Measurements from ENCODE around the gene SARDH.

DNA sequence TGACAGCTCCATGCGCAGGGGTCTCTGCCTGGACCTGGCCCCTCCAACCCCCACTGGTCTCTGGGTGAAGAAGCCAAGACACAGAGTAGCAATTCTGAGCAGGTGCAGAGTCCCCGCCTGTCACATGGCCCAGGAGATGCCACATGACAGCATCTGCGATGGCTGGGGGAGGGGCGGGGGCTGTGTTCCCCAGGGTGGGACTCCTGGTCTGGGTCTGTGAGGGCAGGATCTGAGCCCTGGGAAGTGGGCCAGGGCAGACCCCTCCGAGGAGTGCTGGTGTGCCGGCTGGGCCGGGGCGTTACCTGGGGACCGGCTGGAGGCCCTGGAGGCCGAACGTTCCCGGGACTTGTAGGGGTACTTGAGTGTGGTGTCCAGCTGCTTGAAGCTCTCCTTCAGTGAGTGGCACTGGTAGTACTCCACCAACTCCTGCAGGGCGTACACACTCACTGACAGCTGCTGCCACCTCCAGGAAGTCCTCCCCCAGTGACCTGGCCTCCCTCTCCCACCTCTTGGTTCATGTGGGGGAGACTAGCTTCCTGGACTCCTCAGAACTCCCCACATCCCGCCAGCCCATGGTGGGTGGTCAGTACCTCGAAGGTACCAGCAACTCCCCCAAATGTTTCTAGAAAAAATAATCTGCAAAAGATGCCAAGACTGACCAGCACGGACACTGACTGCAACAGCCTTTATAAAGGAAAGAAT, 32.1 kb upstream of the SARDH start:
- TF ChIP-seq, protein P1, sequence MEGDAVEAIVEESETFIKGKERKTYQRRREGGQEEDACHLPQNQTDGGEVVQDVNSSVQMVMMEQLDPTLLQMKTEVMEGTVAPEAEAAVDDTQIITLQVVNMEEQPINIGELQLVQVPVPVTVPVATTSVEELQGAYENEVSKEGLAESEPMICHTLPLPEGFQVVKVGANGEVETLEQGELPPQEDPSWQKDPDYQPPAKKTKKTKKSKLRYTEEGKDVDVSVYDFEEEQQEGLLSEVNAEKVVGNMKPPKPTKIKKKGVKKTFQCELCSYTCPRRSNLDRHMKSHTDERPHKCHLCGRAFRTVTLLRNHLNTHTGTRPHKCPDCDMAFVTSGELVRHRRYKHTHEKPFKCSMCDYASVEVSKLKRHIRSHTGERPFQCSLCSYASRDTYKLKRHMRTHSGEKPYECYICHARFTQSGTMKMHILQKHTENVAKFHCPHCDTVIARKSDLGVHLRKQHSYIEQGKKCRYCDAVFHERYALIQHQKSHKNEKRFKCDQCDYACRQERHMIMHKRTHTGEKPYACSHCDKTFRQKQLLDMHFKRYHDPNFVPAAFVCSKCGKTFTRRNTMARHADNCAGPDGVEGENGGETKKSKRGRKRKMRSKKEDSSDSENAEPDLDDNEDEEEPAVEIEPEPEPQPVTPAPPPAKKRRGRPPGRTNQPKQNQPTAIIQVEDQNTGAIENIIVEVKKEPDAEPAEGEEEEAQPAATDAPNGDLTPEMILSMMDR (IDR thresholded peaks at IDR 0.05; ENCODE audit: low read length) = no peak
- no peak for TF ChIP-seq EZH2 (IDR thresholded peaks at IDR 0.05; ENCODE audit: borderline replicate concordance, low read length)
